IMR-90 (cell line): ENCODE data around the gene ANKRD11.

Experiments
- CTCF ChIP-seq: conservative IDR thresholded peaks from 2 replicates; pipeline ENCODE4 v1.5.1; 2012; ENCODE audit warnings: mild to moderate bottlenecking, low read depth, low read length, improper control_type of control experiment
- SMC3 ChIP-seq: fragments of 150-350 bp; IDR thresholded peaks from 2 replicates; pipeline ENCODE4 v1.6.1; 2016; ENCODE audit warnings: low read depth, mild to moderate bottlenecking, antibody characterized with exemption, low read length, moderate library complexity

- TF ChIP-seq CTCF, result no peak
- no peak for TF ChIP-seq SMC3
Measured at GRCh38 chr16:89392881-89393737, 97.3 kb downstream of the ANKRD11 start.
